Activated T-cell treated with anti-CD3 and anti-CD28 coated beads, Interleukin-2, amount 50 U/mL, for 4 hours (primary cell): ENCODE data around the gene PRKCZ. TPM values are rescaled to one million over a fixed set of nuclear protein-coding genes. Genes with fewer than 3 reads are reported as not detected.

Experiments used
- ATAC-seq, 2 donors: fragments of 200-7000 bp; cut with Tn5 transposase; one replicate each; pipeline ENCODE4 v1.10.0; 2021
- DNase-seq: peaks from one replicate; pipeline ENCODE4 v3.0.0-alpha.2; 2020
- H3K27me3 Mint-ChIP-seq: one replicate; pipeline ENCODE4 v1.8.0; 2021; ENCODE audit warnings: low read depth, mixed read lengths
- H3K36me3 Mint-ChIP-seq: one replicate; pipeline ENCODE4 v1.8.0; 2022; ENCODE audit warnings: mixed read lengths; ENCODE audit not compliant: insufficient read depth
- H3K4me1 Mint-ChIP-seq: one replicate; pipeline ENCODE4 v1.8.0; 2021; ENCODE audit warnings: low read depth, mixed read lengths
- H3K4me3 Mint-ChIP-seq: one replicate; pipeline ENCODE4 v1.8.0; 2021; ENCODE audit warnings: mild to moderate bottlenecking, moderate library complexity, mixed read lengths
- H3K9me3 Mint-ChIP-seq: one replicate; pipeline ENCODE4 v1.8.0; 2021; ENCODE audit warnings: mixed read lengths
- total RNA-seq, 3 donors: library from RNA; stranded (reverse); gene quantifications; one replicate each; pipeline ENCODE4 v1.2.1, GENCODE V29; 2021

PRKCZ gene
- total RNA-seq, 3 donors from 2014 or later = 15.0 to 15.6 (median 15.0) TPM

- H3K36me3 Mint-ChIP-seq = no peaks in the 10 kb centered on the region
- peaks cover 74% of the 10 kb centered on the region for H3K4me1 Mint-ChIP-seq
Observed at GRCh38 chr1:2233997-2234761, 184.0 kb downstream of the PRKCZ start.

DNA sequence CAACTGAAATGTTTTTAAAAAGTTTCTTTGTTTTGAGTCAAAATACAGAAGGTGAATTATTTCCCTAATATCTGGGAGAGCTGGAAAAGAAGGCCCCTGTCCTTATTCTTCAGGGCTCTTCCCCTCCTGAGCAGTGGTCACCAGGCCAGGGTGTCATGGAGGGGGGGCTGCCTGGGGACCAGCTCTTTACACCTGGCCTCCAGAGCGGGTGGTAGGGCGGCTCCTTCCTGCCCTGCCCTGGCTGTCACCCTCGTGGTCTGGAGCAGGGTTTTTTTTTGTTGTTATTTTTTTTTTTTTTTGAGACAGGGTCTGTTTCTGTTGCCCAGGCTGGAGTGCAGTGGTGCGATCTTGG lies 184.5 kb downstream of the PRKCZ start:
- ATAC-seq (no peak), DNase-seq (no peak)
- H3K36me3 Mint-ChIP-seq = peaks cover 4% of the 10 kb centered on the region
- peaks cover 79% of the 10 kb centered on the region for H3K4me1 Mint-ChIP-seq
- H3K9me3 Mint-ChIP-seq = no peaks in the 10 kb centered on the region
- H3K4me3 Mint-ChIP-seq = peak overlapping the region; percentile 80
- H3K27me3 Mint-ChIP-seq = no peaks in the 10 kb centered on the region

More at GRCh38 chr1:2233997-2234761, 184.0 kb downstream of the PRKCZ start:
- ATAC-seq (peak; percentile 46 to 52), DNase-seq (peak; percentile 54)
- Mint-ChIP-seq H3K27me3 (no peaks in the 10 kb centered on the region), H3K4me3 (peak overlapping the region; percentile 80), H3K9me3 (no peaks in the 10 kb centered on the region)

Other genes with a start within 250 kb of the PRKCZ start
- 100 to 1,000 TPM; 354 to 395 (median 387) TPM for gene GNB1, start 159.3 kb upstream of the PRKCZ start, total RNA-seq
- under 1 TPM; 0.38 to 0.61 (median 0.51) TPM for gene CALML6, start 135.2 kb upstream of the PRKCZ start, total RNA-seq
- 1 to 10 TPM; 2.4 to 3.5 (median 2.5) TPM for gene TMEM52, start 131.1 kb upstream of the PRKCZ start, total RNA-seq
- gene CFAP74, start 46.6 kb upstream of the PRKCZ start, total RNA-seq = not detected
- gene GABRD, start 31.1 kb upstream of the PRKCZ start, total RNA-seq = not detected
- gene FAAP20, start 144.4 kb downstream of the PRKCZ start, total RNA-seq = 10 to 100 TPM; 67.8 to 82.3 (median 69.9) TPM
- gene SKI, start 177.9 kb downstream of the PRKCZ start, total RNA-seq = 10 to 100 TPM; 43.8 to 45.2 (median 44.7) TPM